GM23338 (cell line): ENCODE data around the gene ATG2B. TPM values are rescaled to one million over a fixed set of nuclear protein-coding genes. Genes with fewer than 3 reads are reported as not detected.

Experiments used
- ATAC-seq: fragments of 200-7000 bp; cut with Tn5 transposase; 3 replicates; pipeline ENCODE4 v1.9.1; 2020
- DNase-seq: peaks from one replicate; pipeline ENCODE4 v3.0.0-alpha.2; 2015; ENCODE audit warnings: low spot score
- H2AFZ ChIP-seq: fragments of 200-600 bp; sonication (generic); 2 replicates; pipeline ENCODE4 v1.8.0; 2016; ENCODE audit warnings: antibody characterized with exemption, mild to moderate bottlenecking, moderate library complexity
- H3F3A ChIP-seq: fragments of 200-600 bp; sonication (generic); replicated peaks from 2 replicates; pipeline ENCODE4 v1.8.0; 2017; ENCODE audit warnings: antibody characterized with exemption, mixed run types, low read depth
- H3K27ac ChIP-seq: fragments of 200-600 bp; sonication (generic); 2 replicates; pipeline ENCODE4 v1.6.1; 2016; ENCODE audit warnings: low read depth
- H3K27me3 ChIP-seq: fragments of 200-600 bp; sonication (generic); 2 replicates; pipeline ENCODE4 v1.8.0; 2016; ENCODE audit warnings: mild to moderate bottlenecking, mixed run types, moderate library complexity; ENCODE audit not compliant: insufficient read depth
- H3K36me3 ChIP-seq: fragments of 200-600 bp; sonication (generic); 2 replicates; pipeline ENCODE4 v1.8.0; 2016; ENCODE audit warnings: mild to moderate bottlenecking; ENCODE audit not compliant: insufficient read depth
- H3K4me1 ChIP-seq: fragments of 200-600 bp; sonication (generic); 2 replicates; pipeline ENCODE4 v1.8.0; 2016; ENCODE audit warnings: mild to moderate bottlenecking, moderate library complexity; ENCODE audit not compliant: insufficient read depth
- H3K4me2 ChIP-seq: fragments of 200-600 bp; sonication (generic); 2 replicates; pipeline ENCODE4 v1.7.1; 2017; ENCODE audit warnings: mixed run types
- H3K4me3 ChIP-seq: fragments of 200-600 bp; sonication (generic); 2 replicates; pipeline ENCODE4 v1.6.1; 2016; ENCODE audit warnings: mixed run types
- H3K79me2 ChIP-seq: fragments of 200-600 bp; sonication (generic); replicated peaks from 2 replicates; pipeline ENCODE4 v1.8.0; 2017; ENCODE audit warnings: mild to moderate bottlenecking; ENCODE audit not compliant: insufficient read depth
- H3K9me2 ChIP-seq: fragments of 200-600 bp; sonication (generic); 2 replicates; pipeline ENCODE4 v1.8.0; 2017; ENCODE audit not compliant: insufficient read depth
- H4K20me1 ChIP-seq: fragments of 200-600 bp; sonication (generic); replicated peaks from 2 replicates; pipeline ENCODE4 v1.8.0; 2017; ENCODE audit warnings: mild to moderate bottlenecking; ENCODE audit not compliant: insufficient read depth
- H3K27ac Mint-ChIP-seq: 2 replicates; pipeline ENCODE4 v1.8.0; 2020; ENCODE audit warnings: inconsistent platforms, mild to moderate bottlenecking, moderate library complexity, mixed read lengths
- H3K27me3 Mint-ChIP-seq: 3 replicates; pipeline ENCODE4 v1.8.0; 2022; ENCODE audit warnings: low read depth, mild to moderate bottlenecking, moderate library complexity, mixed read lengths, inconsistent platforms; ENCODE audit not compliant: insufficient read depth, poor library complexity
- H3K36me3 Mint-ChIP-seq: 3 replicates; pipeline ENCODE4 v1.8.0; 2021; ENCODE audit warnings: low read depth, mild to moderate bottlenecking, inconsistent platforms, moderate library complexity, mixed read lengths
- H3K4me1 Mint-ChIP-seq: 3 replicates; pipeline ENCODE4 v1.8.0; 2020; ENCODE audit warnings: mild to moderate bottlenecking, inconsistent platforms, mixed read lengths
- H3K4me3 Mint-ChIP-seq: 3 replicates; pipeline ENCODE4 v1.8.0; 2021; ENCODE audit warnings: moderate library complexity, mild to moderate bottlenecking, inconsistent platforms, mixed read lengths
- H3K9me3 Mint-ChIP-seq: 3 replicates; pipeline ENCODE4 v1.8.0; 2020; ENCODE audit warnings: moderate library complexity, mild to moderate bottlenecking, inconsistent platforms, mixed read lengths
- CREB1 ChIP-seq: fragments of 250-450 bp; sonication (Bioruptor Pico); IDR thresholded peaks from 2 replicates; pipeline ENCODE4 v1.5.0; 2020; ENCODE audit warnings: low read depth, mild to moderate bottlenecking, moderate library complexity
- EZH2 ChIP-seq: fragments of 200-600 bp; sonication (generic); IDR thresholded peaks from one replicate; pipeline ENCODE4 v1.8.0; 2017; ENCODE audit warnings: antibody characterized with exemption, mild to moderate bottlenecking, low read depth; ENCODE audit not compliant: unreplicated experiment
- EZH2phosphoT487 ChIP-seq: fragments of 200-600 bp; sonication (generic); IDR thresholded peaks from one replicate; pipeline ENCODE4 v1.8.1; 2018; ENCODE audit warnings: antibody characterized with exemption; ENCODE audit not compliant: unreplicated experiment
- JUNB ChIP-seq: IDR thresholded peaks from one replicate; pipeline ENCODE4 v1.6.1; 2016; ENCODE audit warnings: antibody characterized with exemption; ENCODE audit not compliant: unreplicated experiment
- NANOG ChIP-seq: IDR thresholded peaks from 2 replicates; pipeline ENCODE4 v1.6.1; 2016; ENCODE audit warnings: antibody characterized with exemption, borderline replicate concordance
- POLR2AphosphoS5 ChIP-seq: IDR thresholded peaks from 2 replicates; pipeline ENCODE4 v1.6.1; 2016; ENCODE audit warnings: antibody characterized with exemption, low read depth
- STAT1 ChIP-seq: IDR thresholded peaks from one replicate; pipeline ENCODE4 v1.6.1; 2016; ENCODE audit warnings: antibody characterized with exemption; ENCODE audit not compliant: unreplicated experiment
- ZNF114 ChIP-seq: fragments of 250-450 bp; sonication (Bioruptor Pico); IDR thresholded peaks from 2 replicates; pipeline ENCODE4 v1.5.0; 2020; ENCODE audit warnings: mild to moderate bottlenecking, moderate library complexity
- ZNF331 ChIP-seq: fragments of 250-450 bp; sonication (Bioruptor Pico); IDR thresholded peaks from 2 replicates; pipeline ENCODE4 v1.5.0; 2020; ENCODE audit warnings: low read depth, mild to moderate bottlenecking, moderate library complexity
- polyA plus RNA-seq: library from polyadenylated mRNA; unstranded; fragments of >200 nt; fragmentation: Nextera tagmentation; extraction: Ambion mirVana; gene quantifications from 2 replicates; pipeline ENCODE4 v1.2.1, GENCODE V29; 2016
- total RNA-seq: library from RNA; depleted of rRNA; stranded (reverse); fragments of >200 nt; shearing (Covaris generic); gene quantifications from 2 replicates; pipeline ENCODE4 v1.2.3, GENCODE V29; 2014
- TF ChIP-seq, protein P1 (sequence below): fragments of 250-450 bp; sonication (Bioruptor Pico); IDR thresholded peaks from 2 replicates; pipeline ENCODE4 v1.5.0; 2020; ENCODE audit warnings: mild to moderate bottlenecking, moderate library complexity
- TF ChIP-seq, protein P2 (sequence below): IDR thresholded peaks from one replicate; pipeline ENCODE4 v1.6.1; 2018; ENCODE audit warnings: antibody characterized with exemption; ENCODE audit not compliant: unreplicated experiment
- TF ChIP-seq, protein P3 (sequence below), 2 experiments: fragments of 200-600 bp in 1 of 2; sonication (generic) in 1 of 2; conservative IDR thresholded peaks; 2 replicates each; pipeline versions ENCODE4 v1.5.1 to v1.6.1; 2016 to 2017; ENCODE audit warnings: antibody characterized with exemption in 2 of 2, low read depth in 2 of 2, mild to moderate bottlenecking in 2 of 2, moderate library complexity in 1 of 2
- TF ChIP-seq, protein P4 (sequence below): IDR thresholded peaks from 2 replicates; pipeline ENCODE4 v1.6.1; 2016; ENCODE audit warnings: antibody characterized with exemption

The ATG2B gene
- total and polyA plus RNA-seq, 2 experiments from 2014 or later: 3.8 to 15.4 TPM

DNA sequence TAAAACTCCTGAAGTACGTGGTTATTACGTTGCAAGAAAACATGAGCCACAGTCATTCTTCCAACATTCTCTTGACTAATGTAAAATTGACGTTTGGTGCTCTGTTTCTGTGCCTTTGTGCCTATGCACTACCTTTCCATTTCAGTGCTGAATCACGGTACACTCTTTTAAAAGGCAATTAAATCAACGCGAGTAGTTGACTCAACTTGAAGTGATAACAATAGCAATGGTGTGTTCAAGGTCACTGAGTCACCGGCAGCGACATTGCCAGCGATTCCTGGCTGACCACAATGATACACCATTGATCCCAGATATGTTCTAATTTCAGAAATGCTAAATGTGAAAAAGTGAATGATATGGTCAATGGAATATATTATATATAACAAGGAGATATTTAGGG lies 46.6 kb upstream of the ATG2B start:
- no peak for DNase-seq
- no peaks in the 10 kb centered on the region for H3K27me3 ChIP-seq

More for the DNA sequence above, 46.6 kb upstream of the ATG2B start:
- H3K9me3 Mint-ChIP-seq: no peaks in the 10 kb centered on the region
- Histone ChIP-seq H3K79me2 (no peaks in the 10 kb centered on the region), H3K27ac (no peak overlapping the region), H4K20me1 (no peaks in the 10 kb centered on the region; the same call in 1 of the 2 replicates), H3K9me2 (no peaks in the 10 kb centered on the region), H3K4me1 (no peaks in the 10 kb centered on the region; the same call in 1 of the 2 replicates), H3F3A (no peaks in the 10 kb centered on the region), H3K36me3 (no peaks in the 10 kb centered on the region), H3K4me2 (no peak overlapping the region), H3K4me3 (no peak overlapping the region), H2AFZ (no peak overlapping the region)
- peaks cover 2% of the 10 kb centered on the region; the same call in 1 of the 3 replicates for H3K4me1 Mint-ChIP-seq
- TF ChIP-seq JUNB (no peak), POLR2AphosphoS5 (no peak), STAT1 (no peak), EZH2 (no peak), ZNF331 (no peak), EZH2phosphoT487 (no peak), CREB1 (no peak), ZNF114 (no peak), NANOG (no peak)
- TF ChIP-seq, protein P1, sequence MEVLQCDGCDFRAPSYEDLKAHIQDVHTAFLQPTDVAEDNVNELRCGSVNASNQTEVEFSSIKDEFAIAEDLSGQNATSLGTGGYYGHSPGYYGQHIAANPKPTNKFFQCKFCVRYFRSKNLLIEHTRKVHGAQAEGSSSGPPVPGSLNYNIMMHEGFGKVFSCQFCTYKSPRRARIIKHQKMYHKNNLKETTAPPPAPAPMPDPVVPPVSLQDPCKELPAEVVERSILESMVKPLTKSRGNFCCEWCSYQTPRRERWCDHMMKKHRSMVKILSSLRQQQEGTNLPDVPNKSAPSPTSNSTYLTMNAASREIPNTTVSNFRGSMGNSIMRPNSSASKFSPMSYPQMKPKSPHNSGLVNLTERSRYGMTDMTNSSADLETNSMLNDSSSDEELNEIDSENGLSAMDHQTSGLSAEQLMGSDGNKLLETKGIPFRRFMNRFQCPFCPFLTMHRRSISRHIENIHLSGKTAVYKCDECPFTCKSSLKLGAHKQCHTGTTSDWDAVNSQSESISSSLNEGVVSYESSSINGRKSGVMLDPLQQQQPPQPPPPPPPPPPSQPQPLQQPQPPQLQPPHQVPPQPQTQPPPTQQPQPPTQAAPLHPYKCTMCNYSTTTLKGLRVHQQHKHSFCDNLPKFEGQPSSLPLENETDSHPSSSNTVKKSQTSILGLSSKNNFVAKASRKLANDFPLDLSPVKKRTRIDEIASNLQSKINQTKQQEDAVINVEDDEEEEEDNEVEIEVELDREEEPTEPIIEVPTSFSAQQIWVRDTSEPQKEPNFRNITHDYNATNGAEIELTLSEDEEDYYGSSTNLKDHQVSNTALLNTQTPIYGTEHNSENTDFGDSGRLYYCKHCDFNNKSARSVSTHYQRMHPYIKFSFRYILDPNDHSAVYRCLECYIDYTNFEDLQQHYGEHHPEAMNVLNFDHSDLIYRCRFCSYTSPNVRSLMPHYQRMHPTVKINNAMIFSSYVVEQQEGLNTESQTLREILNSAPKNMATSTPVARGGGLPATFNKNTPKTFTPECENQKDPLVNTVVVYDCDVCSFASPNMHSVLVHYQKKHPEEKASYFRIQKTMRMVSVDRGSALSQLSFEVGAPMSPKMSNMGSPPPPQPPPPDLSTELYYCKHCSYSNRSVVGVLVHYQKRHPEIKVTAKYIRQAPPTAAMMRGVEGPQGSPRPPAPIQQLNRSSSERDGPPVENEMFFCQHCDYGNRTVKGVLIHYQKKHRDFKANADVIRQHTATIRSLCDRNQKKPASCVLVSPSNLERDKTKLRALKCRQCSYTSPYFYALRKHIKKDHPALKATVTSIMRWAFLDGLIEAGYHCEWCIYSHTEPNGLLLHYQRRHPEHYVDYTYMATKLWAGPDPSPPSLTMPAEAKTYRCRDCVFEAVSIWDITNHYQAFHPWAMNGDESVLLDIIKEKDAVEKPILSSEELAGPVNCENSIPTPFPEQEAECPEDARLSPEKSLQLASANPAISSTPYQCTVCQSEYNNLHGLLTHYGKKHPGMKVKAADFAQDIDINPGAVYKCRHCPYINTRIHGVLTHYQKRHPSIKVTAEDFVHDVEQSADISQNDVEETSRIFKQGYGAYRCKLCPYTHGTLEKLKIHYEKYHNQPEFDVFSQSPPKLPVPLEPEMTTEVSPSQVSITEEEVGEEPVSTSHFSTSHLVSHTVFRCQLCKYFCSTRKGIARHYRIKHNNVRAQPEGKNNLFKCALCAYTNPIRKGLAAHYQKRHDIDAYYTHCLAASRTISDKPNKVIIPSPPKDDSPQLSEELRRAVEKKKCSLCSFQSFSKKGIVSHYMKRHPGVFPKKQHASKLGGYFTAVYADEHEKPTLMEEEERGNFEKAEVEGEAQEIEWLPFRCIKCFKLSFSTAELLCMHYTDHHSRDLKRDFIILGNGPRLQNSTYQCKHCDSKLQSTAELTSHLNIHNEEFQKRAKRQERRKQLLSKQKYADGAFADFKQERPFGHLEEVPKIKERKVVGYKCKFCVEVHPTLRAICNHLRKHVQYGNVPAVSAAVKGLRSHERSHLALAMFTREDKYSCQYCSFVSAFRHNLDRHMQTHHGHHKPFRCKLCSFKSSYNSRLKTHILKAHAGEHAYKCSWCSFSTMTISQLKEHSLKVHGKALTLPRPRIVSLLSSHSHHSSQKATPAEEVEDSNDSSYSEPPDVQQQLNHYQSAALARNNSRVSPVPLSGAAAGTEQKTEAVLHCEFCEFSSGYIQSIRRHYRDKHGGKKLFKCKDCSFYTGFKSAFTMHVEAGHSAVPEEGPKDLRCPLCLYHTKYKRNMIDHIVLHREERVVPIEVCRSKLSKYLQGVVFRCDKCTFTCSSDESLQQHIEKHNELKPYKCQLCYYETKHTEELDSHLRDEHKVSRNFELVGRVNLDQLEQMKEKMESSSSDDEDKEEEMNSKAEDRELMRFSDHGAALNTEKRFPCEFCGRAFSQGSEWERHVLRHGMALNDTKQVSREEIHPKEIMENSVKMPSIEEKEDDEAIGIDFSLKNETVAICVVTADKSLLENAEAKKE (CRISPR knock-in tag): no peak
- TF ChIP-seq, protein P2, sequence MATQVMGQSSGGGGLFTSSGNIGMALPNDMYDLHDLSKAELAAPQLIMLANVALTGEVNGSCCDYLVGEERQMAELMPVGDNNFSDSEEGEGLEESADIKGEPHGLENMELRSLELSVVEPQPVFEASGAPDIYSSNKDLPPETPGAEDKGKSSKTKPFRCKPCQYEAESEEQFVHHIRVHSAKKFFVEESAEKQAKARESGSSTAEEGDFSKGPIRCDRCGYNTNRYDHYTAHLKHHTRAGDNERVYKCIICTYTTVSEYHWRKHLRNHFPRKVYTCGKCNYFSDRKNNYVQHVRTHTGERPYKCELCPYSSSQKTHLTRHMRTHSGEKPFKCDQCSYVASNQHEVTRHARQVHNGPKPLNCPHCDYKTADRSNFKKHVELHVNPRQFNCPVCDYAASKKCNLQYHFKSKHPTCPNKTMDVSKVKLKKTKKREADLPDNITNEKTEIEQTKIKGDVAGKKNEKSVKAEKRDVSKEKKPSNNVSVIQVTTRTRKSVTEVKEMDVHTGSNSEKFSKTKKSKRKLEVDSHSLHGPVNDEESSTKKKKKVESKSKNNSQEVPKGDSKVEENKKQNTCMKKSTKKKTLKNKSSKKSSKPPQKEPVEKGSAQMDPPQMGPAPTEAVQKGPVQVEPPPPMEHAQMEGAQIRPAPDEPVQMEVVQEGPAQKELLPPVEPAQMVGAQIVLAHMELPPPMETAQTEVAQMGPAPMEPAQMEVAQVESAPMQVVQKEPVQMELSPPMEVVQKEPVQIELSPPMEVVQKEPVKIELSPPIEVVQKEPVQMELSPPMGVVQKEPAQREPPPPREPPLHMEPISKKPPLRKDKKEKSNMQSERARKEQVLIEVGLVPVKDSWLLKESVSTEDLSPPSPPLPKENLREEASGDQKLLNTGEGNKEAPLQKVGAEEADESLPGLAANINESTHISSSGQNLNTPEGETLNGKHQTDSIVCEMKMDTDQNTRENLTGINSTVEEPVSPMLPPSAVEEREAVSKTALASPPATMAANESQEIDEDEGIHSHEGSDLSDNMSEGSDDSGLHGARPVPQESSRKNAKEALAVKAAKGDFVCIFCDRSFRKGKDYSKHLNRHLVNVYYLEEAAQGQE: no peak
- TF ChIP-seq, protein P3, sequence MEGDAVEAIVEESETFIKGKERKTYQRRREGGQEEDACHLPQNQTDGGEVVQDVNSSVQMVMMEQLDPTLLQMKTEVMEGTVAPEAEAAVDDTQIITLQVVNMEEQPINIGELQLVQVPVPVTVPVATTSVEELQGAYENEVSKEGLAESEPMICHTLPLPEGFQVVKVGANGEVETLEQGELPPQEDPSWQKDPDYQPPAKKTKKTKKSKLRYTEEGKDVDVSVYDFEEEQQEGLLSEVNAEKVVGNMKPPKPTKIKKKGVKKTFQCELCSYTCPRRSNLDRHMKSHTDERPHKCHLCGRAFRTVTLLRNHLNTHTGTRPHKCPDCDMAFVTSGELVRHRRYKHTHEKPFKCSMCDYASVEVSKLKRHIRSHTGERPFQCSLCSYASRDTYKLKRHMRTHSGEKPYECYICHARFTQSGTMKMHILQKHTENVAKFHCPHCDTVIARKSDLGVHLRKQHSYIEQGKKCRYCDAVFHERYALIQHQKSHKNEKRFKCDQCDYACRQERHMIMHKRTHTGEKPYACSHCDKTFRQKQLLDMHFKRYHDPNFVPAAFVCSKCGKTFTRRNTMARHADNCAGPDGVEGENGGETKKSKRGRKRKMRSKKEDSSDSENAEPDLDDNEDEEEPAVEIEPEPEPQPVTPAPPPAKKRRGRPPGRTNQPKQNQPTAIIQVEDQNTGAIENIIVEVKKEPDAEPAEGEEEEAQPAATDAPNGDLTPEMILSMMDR (conservative IDR thresholded peaks at IDR 0.05; ENCODE audit: low read depth in 2 of 2): no peak
- TF ChIP-seq, protein P4, sequence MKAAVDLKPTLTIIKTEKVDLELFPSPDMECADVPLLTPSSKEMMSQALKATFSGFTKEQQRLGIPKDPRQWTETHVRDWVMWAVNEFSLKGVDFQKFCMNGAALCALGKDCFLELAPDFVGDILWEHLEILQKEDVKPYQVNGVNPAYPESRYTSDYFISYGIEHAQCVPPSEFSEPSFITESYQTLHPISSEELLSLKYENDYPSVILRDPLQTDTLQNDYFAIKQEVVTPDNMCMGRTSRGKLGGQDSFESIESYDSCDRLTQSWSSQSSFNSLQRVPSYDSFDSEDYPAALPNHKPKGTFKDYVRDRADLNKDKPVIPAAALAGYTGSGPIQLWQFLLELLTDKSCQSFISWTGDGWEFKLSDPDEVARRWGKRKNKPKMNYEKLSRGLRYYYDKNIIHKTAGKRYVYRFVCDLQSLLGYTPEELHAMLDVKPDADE: no peak
- no peak overlapping the region for H3K4me3 Mint-ChIP-seq
- H3K27me3 Mint-ChIP-seq: no peaks in the 10 kb centered on the region
- no peak overlapping the region for H3K27ac Mint-ChIP-seq
- no peak for ATAC-seq
- H3K36me3 Mint-ChIP-seq: no peaks in the 10 kb centered on the region
